Measurements from ENCODE around the gene STK32B.

The STK32B gene

GRCh38 chr4:5030927-5031326 lies 20.4 kb upstream of the STK32B start:
- no peak overlapping the region for H3K27ac ChIP-seq
- TF ChIP-seq, protein P1, sequence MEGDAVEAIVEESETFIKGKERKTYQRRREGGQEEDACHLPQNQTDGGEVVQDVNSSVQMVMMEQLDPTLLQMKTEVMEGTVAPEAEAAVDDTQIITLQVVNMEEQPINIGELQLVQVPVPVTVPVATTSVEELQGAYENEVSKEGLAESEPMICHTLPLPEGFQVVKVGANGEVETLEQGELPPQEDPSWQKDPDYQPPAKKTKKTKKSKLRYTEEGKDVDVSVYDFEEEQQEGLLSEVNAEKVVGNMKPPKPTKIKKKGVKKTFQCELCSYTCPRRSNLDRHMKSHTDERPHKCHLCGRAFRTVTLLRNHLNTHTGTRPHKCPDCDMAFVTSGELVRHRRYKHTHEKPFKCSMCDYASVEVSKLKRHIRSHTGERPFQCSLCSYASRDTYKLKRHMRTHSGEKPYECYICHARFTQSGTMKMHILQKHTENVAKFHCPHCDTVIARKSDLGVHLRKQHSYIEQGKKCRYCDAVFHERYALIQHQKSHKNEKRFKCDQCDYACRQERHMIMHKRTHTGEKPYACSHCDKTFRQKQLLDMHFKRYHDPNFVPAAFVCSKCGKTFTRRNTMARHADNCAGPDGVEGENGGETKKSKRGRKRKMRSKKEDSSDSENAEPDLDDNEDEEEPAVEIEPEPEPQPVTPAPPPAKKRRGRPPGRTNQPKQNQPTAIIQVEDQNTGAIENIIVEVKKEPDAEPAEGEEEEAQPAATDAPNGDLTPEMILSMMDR (conservative IDR thresholded peaks at IDR 0.05), result no peak

DNA sequence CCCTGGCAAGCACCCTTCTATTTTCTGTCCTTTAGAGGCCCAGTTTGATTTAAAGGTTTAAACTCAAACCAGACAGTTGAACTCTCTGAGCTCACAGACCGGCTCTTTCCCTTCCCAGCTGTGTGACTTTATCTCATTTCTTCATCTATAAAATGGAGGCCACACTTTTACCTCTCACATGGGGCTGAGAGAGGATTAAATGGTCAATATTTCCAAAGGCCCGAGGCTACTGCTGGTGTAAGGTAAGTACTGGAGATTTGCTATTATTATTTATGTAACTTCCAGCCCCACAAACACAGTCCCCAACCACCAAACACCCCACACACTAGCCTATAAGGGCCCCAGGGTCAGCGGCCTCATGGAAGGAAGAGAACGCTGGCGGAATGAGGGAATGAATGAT lies 18.5 kb upstream of the STK32B start:
- TF ChIP-seq, protein P1 (conservative IDR thresholded peaks at IDR 0.05), result no peak
- H3K27ac ChIP-seq, result peak overlapping the region; percentile 63

DNA sequence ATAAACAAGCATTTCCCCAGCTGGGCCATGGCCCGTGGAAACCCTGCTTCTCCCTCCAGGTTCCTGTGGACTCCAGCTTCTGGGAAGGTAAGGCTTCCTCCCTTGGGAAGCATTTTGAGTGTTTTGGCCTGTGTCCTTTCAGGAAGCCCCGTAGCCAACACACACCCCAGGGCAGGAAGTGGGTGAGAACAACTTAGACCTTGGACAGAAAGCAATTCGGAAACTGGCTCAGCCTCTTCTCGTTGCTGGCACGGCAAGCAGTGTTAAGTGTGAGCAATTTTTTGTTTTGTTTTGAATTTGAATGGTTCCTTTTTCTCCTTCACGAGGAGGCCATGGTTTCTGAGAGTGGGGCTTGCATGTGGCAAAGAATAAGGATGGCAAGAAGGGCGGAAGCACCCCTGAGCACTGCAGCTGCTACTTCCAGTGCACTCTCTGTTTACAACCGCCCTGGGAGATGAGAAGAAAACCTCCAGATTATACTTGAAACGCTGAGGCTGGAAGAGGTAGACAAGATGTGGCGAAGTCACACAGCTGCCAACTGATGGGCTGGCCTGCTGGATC lies 17.9 kb upstream of the STK32B start:
- peak overlapping the region; percentile 63 for H3K27ac ChIP-seq
- TF ChIP-seq, protein P1 (conservative IDR thresholded peaks at IDR 0.05), result no peak

DNA sequence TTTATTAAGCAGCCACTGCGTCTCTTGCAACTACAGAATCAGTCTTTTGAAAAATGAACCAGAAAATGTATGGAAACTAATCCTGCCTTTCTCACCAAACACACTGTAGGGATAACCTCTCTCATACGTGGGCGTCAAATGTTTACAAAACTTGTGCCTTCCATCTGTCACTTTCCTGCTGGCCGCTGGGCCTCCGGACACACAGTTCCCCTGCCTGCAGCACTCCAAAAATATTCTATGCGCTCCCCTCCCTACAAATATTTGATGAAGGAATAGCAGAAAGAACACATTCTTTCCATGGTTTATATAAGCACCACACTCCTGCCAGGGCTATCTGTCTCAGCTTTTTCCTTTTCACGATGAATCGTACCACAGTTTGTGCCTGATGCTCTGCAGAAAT lies 17.1 kb upstream of the STK32B start:
- TF ChIP-seq, protein P1 (conservative IDR thresholded peaks at IDR 0.05), result no peak
- peak overlapping the region; percentile 63 for H3K27ac ChIP-seq

GRCh38 chr4:5036239-5036638 lies 15.0 kb upstream of the STK32B start:
- H3K27ac ChIP-seq, result no peak overlapping the region
- TF ChIP-seq, protein P1 (conservative IDR thresholded peaks at IDR 0.05), result no peak

DNA sequence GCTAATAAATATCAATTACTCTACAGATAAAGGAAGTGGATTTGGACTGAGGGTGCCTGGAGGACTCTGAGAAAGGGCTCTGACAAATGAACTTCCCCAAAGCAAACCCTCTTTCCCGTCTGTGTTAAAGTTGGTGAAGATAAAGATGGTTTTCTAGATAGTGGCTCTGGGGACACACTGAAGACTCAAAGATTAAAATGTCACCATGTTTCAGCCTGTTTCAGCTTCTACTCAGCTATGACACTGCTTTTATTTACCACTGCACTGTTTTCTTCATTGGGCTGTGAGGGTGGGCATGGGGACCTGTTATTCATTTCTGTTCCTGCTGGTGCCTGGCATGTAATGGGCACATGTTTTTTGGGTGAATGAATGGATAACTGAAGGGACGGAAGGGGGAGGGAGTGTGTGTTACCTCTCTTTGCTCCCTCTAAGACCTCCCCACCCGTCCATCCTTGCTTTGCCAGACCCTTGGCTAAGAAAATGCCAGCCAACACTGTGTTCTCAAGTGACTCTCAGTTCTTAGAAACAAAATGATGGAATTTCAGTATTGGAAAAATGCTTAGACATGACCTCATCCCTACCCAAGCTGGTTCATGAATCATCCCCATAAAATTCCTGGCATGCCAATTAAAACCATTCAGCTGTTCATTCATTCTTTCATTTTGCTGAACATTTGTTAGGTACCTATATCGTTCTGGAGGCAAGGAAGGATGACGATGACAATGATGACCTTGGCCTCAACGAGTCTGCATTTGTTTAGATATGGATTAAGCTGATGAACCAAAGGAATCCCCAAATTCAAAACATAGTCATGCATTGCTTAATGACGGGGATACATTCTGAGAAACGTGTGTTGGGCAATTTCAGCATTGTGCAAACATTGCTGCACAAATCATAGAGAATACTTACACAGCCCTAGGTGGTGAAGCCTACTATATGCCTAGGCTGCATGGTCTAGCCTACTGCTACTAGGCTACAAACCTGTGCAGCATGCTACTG lies 13.4 kb upstream of the STK32B start:
- TF ChIP-seq, protein P1 (conservative IDR thresholded peaks at IDR 0.05), result no peak
- H3K27ac ChIP-seq, result no peak overlapping the region

DNA sequence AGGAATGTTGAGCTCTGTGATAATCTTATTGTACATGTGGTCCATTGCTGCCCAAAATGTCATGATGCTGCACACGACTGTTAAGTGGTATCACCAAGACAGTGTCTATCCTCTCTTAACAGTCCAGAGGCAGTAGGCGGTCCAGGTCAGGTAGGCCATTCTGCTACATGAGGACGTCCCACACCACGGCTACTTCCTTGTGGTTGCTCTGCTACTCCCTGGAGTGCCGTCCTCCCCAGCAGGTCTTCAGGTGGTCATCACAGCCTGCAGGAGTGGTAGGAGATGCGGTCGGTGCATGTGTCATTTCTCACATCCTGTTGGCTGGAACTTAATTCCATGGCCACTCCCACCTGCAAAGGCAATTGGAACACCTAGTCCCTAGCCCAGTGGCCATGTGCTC lies 11.5 kb upstream of the STK32B start:
- no peak overlapping the region for H3K27ac ChIP-seq
- TF ChIP-seq, protein P1 (conservative IDR thresholded peaks at IDR 0.05), result no peak
